Activated CD4-positive, alpha-beta T cell treated with anti-CD3 and anti-CD28 coated beads, Interleukin-2, amount 50 U/mL, for 4 hours (primary cell): ENCODE results near the gene GLYATL3.

ENCODE experiments used
- DNase-seq, 2 experiments: peaks; one replicate each; pipeline ENCODE4 v3.0.0-alpha.2; 2020

The GLYATL3 gene

GRCh38 chr6:49514571-49515484, 15.1 kb downstream of the GLYATL3 start:
- DNase-seq = no peak

DNA sequence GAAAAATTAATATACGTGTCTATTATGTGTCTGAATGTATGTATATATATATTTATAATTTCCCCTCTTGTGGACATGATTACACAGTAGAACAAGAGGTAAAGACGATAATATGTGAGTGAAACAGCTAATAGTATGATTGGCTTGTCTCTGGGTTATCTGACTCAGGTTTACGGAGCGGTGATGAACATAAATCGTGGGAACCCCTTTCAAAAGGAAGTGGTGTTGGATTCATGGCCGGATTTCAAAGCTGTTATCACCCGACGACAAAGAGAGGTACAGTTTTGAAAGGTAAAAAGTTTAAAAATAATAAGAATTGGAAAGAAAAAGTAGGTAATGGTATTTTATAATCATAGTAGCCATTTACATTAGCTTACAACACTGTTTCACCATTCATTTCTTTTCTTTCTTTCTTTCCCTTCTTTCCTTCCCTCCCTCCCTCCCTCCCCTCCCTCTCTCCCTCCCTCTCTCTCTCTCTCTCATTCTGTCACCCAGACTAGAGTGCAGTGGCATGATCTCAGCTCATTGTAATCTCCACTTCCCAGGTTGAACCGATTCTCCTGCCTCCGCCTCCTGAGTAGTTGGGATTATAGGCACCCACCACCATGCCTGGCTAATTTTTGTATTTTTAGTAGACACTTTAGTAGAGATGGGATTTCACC, 15.9 kb downstream of the GLYATL3 start:
- no peak for DNase-seq

DNA sequence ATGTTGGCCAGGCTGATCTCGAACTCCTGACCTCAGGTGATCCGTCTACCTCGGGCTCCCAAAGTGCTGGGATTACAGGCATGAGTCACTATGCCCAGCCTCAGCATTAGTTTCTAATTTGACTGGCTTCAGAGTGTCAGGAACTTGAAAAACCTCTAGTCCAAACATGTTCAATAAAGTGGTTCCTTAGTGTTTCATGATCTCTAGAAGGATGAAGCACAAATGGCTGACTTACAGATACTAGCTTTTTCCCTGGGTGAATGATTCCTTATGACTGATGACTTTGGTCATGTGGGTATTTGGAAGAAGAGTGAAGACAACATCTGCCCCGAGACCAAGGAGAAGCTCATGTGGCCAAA, 16.4 kb downstream of the GLYATL3 start:
- DNase-seq = no peak

DNA sequence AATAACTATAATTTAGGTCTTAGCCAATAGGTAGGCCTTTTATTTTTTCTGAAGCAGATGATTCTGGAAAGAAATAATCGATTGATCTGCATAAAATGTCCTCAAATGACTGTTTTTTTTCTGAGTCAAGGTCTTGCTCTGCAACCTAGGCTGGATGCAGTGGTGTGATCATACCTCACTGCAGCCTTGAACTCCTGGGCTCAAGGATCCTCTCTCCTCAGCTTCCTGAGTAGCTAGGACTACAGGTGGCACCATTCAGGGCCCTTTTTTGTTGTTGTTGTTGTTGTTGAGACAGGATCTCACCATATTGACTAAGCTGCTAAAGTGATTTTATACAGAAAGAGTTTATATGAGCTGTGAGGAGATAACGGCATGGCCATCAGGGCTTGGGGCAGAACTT, 18.2 kb downstream of the GLYATL3 start:
- DNase-seq = no peak

GRCh38 chr6:49519660-49520059, 19.9 kb downstream of the GLYATL3 start:
- no peak for DNase-seq

DNA sequence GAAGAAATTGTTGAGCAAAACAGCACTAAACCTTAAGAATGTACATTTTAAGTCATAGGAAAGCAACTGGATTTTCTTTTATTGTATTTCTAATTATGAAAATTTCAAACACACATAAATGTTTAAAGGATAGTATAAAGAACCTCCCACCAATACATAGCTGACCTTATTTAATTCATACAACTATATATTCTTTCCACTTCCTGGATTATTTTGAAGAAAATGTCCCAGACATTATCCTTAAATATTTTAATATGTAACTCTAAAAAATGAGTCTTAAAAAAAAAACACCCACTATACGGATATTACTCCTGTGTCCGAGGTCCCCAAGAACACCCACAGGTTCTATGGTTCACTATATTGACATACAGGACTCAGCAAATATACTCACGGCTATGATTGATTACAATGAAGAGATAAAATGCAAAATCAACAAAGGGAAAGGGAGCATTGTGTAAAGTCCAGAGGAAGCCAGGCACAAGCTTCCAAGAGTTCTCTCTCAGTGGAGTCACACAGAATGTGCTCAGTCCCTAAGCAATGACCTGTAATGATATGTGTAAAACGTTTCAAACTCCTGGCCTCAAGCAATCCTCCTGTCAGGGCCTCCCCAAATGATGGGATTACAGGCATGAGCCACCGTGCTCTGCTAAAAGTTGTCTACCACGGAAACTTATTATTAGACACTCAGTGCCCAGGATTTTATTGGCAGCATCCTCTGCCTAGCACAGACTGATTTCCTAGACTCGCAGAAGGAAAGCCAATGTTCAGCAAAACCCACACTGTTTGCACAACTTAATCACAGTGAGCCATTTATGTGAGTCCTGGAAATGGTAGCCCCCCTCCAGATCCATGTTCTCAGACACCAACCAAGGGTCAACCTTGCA, 23.2 kb downstream of the GLYATL3 start:
- DNase-seq = no peak

DNA sequence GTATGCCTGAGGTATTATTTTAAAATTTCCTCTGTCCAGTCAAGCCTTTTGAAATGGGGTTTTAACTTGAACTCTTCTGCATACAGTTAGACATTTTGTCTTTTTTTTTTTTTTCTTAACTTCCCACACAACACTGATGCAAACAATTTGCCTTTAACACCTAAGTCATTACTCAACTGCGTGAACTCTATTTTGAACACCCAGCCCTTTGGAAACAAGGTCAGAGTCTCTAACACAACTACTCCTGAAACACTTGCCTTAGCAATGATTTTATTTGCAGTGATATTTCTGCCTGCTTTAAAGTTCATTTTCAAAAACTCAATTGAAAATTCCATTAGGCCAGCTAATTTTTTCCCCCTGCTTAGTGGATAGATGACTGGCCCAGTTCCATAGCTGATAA, 24.2 kb downstream of the GLYATL3 start:
- DNase-seq = no peak

GRCh38 chr6:49524541-49524940, 24.8 kb downstream of the GLYATL3 start:
- DNase-seq = no peak

DNA sequence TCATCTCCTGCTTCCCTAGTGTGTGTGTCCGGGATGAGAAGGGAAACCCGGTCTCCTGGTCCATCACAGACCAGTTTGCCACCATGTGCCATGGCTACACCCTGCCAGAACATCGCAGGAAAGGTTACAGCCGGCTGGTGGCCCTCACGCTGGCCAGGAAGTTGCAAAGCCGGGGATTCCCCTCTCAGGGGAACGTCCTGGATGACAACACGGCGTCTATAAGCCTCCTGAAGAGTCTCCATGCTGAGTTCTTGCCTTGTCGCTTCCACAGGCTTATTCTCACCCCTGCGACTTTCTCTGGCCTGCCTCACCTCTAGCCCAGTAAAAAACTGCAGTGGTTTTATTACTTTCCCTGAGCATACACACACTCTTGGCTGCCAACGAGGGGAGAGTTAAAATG, 26.9 kb downstream of the GLYATL3 start:
- no peak for DNase-seq

DNA sequence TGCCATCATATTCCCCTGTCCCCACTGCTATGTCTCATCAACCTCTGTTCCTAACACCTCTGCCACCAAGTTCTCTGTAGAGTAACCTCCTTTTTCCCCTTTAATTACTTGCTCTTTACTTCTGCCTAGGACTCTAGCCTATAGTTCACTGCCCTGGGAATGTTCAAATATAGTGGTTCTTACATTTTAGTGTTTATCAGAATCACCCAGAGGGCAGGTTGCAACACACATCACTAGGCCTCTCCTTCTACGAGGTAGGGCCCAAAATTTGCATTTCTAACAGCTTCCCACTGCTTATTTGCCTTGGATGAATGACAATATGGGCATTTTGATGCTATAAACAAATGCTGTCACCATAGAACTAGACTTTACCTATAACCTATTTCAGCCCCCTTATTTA, 27.6 kb downstream of the GLYATL3 start:
- DNase-seq = no peak

- DNase-seq = no peak
Measured at GRCh38 chr6:49528571-49528970, 28.8 kb downstream of the GLYATL3 start.

GRCh38 chr6:49530141-49530776, 30.5 kb downstream of the GLYATL3 start:
- no peak for DNase-seq

DNA sequence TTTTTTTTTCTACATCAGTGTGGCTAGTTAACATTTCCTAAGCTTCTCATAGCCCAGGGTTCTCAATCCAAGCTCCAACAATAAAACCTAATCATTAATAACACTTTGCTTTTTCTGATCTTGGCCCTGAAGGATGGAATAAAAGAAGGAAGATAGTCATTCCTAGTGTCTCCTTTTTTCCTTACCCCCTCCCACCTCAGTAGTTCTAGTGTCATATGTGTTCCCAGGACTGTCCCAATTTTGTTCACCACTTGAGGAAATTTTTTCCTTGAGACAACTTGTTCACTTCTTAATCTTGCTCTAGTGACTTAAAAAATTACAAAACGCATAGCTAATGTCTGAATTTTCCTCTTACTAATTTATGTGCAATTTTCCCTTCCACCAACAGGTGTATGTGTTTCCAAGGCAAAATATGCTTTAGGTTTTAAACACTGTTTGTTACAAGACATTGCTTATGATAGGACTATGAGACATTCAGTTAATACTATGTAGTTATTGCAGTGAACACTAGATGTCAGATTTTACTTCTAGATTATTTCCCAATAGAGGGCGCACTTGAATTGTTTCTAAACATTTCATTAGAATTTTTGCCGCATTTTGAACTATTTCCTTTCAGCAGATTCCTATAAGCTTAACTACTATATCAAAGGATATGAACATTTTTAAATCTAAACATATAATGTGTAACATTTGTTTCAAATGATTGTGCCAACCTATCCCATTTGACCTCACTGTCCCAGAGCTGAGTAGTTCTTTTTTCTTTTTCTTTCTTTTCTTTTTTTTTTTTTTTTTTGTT, 32.2 kb downstream of the GLYATL3 start:
- DNase-seq = no peak

DNA sequence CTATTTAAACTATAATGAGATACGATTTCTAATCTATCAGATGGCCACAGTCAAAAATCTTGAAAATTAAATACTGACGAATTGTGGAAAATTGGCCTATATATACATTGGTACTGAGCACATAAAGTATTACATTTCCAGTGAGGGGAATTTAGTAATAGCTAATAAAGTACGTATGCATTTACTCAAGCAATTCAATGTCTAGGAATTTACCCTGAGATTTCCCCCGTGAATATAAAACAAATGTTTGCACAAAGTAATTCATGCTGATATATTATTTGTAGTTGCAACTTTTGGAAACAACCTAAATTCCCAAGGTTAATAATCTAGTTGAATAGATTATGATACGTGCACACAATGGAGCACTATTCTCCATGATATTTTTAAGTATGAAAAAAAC, 36.1 kb downstream of the GLYATL3 start:
- DNase-seq = no peak

GRCh38 chr6:49539102-49539501, 39.4 kb downstream of the GLYATL3 start:
- no peak for DNase-seq

DNA sequence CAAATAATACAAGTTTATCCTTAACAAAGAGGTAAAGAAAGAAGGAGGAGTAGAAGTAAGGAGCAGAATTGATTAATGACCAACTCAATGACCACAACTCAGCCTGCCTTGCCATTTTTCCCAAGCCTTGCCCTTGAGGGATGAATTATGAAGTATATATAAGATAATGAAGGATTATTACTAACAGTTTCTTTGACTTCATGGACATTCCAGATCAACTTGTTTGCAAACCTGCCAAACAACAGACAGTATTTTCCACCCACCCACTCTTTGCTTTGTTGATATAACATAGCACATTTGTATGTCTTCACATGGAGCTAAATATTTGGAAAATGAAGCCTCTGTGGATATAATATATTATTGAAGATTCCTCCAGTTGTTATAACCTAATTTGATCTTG, 40.9 kb downstream of the GLYATL3 start:
- DNase-seq = no peak

DNA sequence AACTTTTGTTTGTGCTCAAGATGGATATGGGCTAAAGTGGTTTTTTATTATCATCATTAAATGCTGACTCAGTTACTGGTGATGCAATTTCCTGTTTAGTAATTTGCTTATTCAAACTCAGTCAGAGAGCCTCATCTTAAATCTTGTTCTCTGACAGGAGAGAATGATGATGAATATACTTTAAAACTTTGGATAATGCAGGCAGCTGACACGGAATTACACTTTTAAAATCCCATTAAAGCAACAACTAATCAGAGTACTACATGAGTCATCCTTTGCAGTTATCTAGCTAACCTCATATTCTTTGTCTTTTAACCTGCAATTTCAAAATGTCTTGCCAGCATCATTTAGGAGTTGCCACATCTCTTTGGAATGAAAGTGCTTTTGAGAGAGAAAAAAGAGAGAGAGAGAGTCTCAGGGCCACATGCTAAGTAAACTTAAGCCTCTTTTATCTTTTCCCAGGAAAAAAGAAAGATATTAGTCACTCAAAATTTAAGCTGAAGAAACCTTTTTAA, 41.5 kb downstream of the GLYATL3 start:
- DNase-seq = no peak

DNA sequence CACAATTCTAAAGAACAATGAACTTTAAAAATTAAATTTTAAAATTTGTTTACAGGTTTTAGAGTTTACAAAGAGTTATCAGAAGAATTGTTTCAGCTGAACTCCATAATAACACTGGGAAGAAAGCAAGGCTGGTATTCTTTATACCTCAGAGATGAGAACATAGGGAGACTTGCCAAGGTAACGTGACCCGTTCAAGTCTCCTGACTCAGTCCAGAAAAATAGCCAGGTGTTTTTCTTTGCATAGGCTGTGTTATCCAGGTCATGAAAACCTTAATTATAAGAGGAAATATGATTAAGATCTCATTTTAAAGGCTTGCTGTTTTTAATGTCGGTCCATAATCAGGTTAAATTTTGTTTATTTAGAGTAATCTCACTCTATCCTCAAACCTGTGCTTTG, 42.2 kb downstream of the GLYATL3 start:
- no peak for DNase-seq

DNA sequence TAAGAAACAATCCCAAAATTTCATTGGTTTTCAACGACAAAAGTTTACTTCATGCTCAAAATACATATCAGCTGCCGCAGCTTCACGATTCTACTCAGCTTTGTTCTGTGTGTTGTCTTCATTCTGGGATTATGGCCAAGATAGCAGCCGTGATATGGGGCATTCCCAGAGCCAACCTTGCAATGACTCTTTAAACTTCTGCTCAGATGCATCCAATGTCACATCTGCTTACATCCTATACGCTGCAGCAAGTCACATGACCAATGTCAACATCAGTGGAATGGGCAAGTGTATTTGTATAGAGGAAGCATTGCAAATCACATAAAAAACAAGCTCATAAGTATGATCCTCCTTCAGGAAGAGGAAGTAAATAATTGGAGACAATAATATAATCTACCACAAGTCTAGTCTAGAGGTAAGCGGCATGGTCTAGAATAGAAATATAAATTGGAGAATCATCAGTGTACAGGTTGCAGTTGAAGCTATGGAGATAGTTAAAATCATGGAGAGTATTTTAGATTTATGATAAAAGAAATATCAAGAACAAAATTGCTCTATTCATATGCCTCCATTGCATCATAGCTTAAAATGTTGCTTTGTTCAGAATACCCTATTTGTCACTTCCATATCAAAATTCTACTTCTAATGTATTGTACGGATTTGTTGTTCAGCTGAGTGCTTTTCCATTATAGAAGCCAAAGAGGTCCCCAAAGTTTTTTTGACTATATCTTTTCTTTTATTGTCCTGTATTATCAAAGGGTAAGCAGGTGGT, 43.5 kb downstream of the GLYATL3 start:
- no peak for DNase-seq

DNA sequence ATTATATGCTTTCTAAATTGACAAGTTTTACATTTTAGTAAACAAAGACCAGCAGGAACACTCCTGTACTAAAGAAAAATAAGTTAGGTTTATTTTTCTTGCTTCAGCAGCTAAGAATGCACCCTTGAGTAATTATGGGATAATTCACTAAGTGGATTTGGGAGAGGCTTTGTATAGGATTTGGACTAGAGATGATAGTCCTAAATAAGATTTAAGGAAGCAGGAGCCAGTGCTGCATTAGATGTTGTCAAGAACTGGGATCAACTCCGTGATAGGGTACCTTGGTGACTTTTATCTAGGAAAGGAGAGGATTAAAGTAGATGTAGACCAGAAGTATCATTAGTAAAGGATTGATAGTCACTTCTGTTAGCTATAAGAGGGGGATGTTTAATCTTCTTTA, 46.6 kb downstream of the GLYATL3 start:
- DNase-seq = no peak
